Measurements from ENCODE around the gene CDKN2B.

GRCh38 chr9:21994556-21995005 is 14.5 kb downstream of the CDKN2B start, which contains the start of gene CDKN2B-AS1:
- no peak for TF ChIP-seq CTCF (IDR thresholded peaks at IDR 0.05)
- no peak for TF ChIP-seq POLR2A (IDR thresholded peaks at IDR 0.05)

All from ovary (tissue), 3 donors.